Fibroblast of skin of back (primary cell): ENCODE measurements around the gene ACTN2.

Experiments
- DNase-seq: peaks from one replicate; pipeline ENCODE4 v3.0.0-alpha.2; 2013

The ACTN2 gene

GRCh38 chr1:236691348-236691747 is 5.0 kb downstream of the ACTN2 start:
- no peak for DNase-seq

GRCh38 chr1:236692128-236692527 is 5.8 kb downstream of the ACTN2 start:
- DNase-seq = no peak

- DNase-seq = no peak
Measured at GRCh38 chr1:236692742-236693141, 6.4 kb downstream of the ACTN2 start.

- DNase-seq = no peak
Measured at GRCh38 chr1:236699366-236699765, 13.1 kb downstream of the ACTN2 start.

GRCh38 chr1:236700903-236701302 is 14.6 kb downstream of the ACTN2 start:
- DNase-seq = no peak

GRCh38 chr1:236701782-236702181 is 15.5 kb downstream of the ACTN2 start:
- no peak for DNase-seq

GRCh38 chr1:236702791-236703394 is 16.6 kb downstream of the ACTN2 start:
- no peak for DNase-seq

GRCh38 chr1:236705771-236706170 is 19.5 kb downstream of the ACTN2 start:
- DNase-seq = no peak

GRCh38 chr1:236706183-236706582 is 19.9 kb downstream of the ACTN2 start:
- DNase-seq = no peak

- no peak for DNase-seq
Measured at GRCh38 chr1:236710328-236710892, 24.1 kb downstream of the ACTN2 start.

GRCh38 chr1:236716160-236716559 is 29.9 kb downstream of the ACTN2 start:
- no peak for DNase-seq

- no peak for DNase-seq
Measured at GRCh38 chr1:236717811-236718210, 31.5 kb downstream of the ACTN2 start.

GRCh38 chr1:236718328-236718727 is 32.0 kb downstream of the ACTN2 start:
- DNase-seq = no peak

- DNase-seq = no peak
Measured at GRCh38 chr1:236720206-236720605, 33.9 kb downstream of the ACTN2 start.

- DNase-seq = no peak
Measured at GRCh38 chr1:236720611-236721010, 34.3 kb downstream of the ACTN2 start.

- no peak for DNase-seq
Measured at GRCh38 chr1:236724049-236724448, 37.8 kb downstream of the ACTN2 start.

- no peak for DNase-seq
Measured at GRCh38 chr1:236724506-236724905, 38.2 kb downstream of the ACTN2 start.

- no peak for DNase-seq
Measured at GRCh38 chr1:236725668-236726067, 39.4 kb downstream of the ACTN2 start.

GRCh38 chr1:236727521-236727920 is 41.2 kb downstream of the ACTN2 start:
- no peak for DNase-seq

GRCh38 chr1:236728752-236729151 is 42.5 kb downstream of the ACTN2 start:
- DNase-seq = no peak

- DNase-seq = no peak
Measured at GRCh38 chr1:236733653-236734052, 47.4 kb downstream of the ACTN2 start.

- no peak for DNase-seq
Measured at GRCh38 chr1:236734141-236734765, 48.0 kb downstream of the ACTN2 start.

GRCh38 chr1:236736761-236737160 is 50.5 kb downstream of the ACTN2 start:
- DNase-seq = no peak

- no peak for DNase-seq
Measured at GRCh38 chr1:236741753-236742152, 55.5 kb downstream of the ACTN2 start.
